HG03521 (cell line): Measurements from ENCODE around the gene TNFAIP8.
"Not testable (repeated sequence)": the region's sequence is repeated elsewhere in the genome, so short reads cannot be mapped to it uniquely, and the experiment has no call there.

ENCODE experiments used
- ATAC-seq: cut with Tn5 transposase; IDR thresholded peaks from one replicate; pipeline ENCODE4 v1.9.1; 2021; ENCODE audit warnings: mild to moderate bottlenecking, moderate library complexity; ENCODE audit not compliant: unreplicated experiment

The TNFAIP8 gene

GRCh38 chr5:119412279-119413227, 56.7 kb downstream of the TNFAIP8 start:
- no peak for ATAC-seq

GRCh38 chr5:119414124-119414734, 58.4 kb downstream of the TNFAIP8 start:
- not testable (repeated sequence) for ATAC-seq

- ATAC-seq, result no peak
Measured at GRCh38 chr5:119417891-119418605, 62.2 kb downstream of the TNFAIP8 start.

GRCh38 chr5:119418606-119419100, 62.8 kb downstream of the TNFAIP8 start:
- ATAC-seq, result no peak

DNA sequence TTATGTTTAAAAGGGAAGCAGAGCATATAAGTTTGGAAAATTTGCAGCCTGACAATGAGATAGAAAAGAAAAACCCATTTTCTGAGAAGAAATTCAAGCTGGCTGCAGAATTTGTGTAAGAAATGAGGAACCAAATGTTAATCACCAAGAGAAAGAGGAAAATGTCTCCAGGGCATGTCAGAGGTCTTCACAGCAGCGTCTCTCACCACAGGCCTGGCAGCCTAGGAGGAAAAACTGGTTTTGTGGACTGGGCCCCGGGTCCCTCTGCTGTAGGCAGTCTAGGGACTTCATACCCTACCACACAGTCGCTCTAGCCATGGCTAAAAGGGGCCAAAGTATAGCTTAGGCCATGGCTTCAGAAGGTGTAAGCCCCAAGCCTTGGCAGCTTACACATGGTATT, 64.3 kb downstream of the TNFAIP8 start:
- no peak for ATAC-seq

GRCh38 chr5:119426057-119426456, 70.2 kb downstream of the TNFAIP8 start:
- no peak for ATAC-seq

GRCh38 chr5:119427060-119427459, 71.2 kb downstream of the TNFAIP8 start:
- no peak for ATAC-seq

- ATAC-seq, result not testable (repeated sequence)
Measured at GRCh38 chr5:119427596-119427995, 71.8 kb downstream of the TNFAIP8 start.

DNA sequence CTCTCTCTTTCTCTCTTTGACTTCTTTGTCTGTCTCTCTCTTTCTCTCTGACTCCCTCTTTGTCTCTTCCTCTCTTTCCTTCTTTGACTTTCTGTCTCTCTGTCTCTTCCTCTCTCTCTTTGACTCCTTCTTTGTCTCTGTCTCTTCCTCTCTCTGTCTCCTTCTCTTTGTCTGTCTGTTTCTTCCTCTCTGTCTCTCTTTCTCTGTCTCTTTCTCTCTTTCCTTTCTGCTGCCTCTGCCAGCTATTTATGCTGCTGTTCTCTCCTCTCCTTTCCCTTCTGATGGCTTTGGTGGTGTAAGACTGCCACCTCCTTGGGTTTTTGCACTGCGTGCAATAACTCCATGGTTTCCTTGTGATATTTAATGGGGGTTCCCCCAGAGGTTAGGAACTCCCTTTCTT, 72.3 kb downstream of the TNFAIP8 start:
- ATAC-seq, result not testable (repeated sequence)

- not testable (repeated sequence) for ATAC-seq
Measured at GRCh38 chr5:119428574-119428973, 72.8 kb downstream of the TNFAIP8 start.

DNA sequence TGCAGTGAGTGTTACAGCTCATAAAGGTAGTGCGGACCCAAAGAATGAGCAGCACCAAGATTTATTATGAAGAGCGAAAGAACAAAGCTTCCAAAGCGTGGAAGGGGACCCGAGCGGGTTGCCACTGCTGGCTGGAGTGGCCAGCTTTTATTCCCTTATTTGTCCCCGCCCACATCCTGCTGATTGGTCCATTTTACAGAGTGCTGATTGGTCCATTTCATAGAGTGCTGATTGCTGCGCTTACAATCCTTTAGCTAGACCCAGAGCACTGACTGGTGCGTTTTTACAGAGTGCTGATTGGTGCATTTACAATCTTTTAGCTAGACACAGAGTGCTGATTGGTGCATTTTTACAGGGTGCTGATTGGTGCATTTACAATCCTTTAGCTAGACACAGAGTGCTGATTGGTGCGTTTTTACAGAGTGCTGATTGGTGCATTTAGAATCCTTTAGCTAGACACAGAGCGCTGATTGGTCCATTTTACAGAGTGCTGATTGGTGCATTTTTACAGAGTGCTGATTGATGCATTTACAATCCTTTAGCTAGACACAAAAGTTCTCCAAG, 76.9 kb downstream of the TNFAIP8 start:
- not testable (repeated sequence) for ATAC-seq

DNA sequence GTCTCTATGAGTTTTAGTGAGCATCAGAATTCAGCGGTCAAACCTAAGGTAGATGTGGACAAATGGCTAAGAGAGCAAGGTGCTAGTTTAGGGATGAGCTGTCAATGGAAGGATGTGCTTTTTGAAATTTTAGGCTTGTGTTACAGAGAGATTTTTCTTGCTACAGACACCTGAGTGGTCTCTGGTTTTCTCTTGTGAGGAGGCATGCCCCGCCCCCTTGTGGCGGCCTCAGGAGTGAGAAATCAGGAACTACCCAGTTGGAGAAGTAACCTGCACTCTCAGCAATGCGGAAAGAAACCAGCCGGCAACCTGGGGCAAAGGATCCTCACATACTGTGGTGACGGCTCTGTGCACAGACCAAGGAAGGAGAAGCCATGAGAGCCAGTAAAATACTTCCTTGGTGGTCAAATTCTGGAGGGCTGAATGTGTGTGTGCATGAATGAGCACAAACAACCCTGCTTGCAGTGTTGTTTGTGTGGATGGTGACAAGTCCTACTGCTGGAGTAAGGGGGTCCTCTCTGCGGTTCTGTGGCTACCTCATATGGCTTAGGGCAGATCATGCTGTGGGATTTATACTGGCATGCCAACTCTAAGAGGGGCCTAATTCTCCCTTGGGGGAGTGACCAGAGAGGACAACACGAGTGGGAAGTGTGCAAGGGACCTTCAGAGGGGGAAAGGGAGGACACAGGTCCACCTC, 79.8 kb downstream of the TNFAIP8 start:
- peak; percentile 76 for ATAC-seq

DNA sequence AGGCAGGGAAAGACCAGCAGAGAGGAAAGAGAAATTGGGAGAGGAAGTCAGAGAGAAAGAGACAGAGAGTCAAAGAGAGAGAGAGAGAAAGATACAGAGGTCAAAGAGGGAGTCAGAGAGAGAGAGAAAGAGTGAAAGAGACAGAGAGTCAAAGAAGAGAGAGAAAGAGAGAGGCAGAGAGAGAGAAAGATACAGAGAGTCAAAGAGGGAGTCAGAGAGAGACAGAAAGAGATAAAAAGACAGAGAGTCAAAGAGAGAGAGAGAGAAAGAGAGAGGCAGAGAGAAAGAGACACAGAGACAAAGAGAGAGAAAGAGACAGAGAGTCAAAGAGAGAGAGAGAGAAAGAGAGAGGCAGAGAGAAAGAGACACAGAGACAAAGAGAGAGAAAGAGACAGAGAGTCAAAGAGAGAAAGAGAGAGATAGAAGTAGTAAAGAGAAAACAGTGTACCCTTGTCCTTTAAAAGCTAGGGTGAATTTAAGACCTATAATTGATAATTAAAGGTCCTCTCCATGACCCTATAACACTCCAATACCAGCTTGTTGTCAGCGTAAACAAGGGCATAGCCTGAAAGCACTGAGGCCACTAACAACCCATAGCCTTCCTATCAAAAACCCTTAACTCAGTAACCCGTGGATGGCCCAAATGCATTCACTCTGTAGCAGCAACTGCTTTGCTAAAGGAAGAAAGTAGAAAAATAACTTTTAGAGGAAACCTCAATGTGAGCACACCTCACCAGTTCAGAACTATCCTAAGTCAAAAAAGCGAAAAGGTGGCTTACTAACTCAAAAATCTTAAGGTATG, 82.2 kb downstream of the TNFAIP8 start:
- not testable (repeated sequence) for ATAC-seq

- not testable (repeated sequence) for ATAC-seq
Measured at GRCh38 chr5:119438587-119438917, 82.7 kb downstream of the TNFAIP8 start.

- ATAC-seq, result no peak
Measured at GRCh38 chr5:119439140-119439631, 83.4 kb downstream of the TNFAIP8 start.

- ATAC-seq, result not testable (repeated sequence)
Measured at GRCh38 chr5:119439632-119440031, 83.8 kb downstream of the TNFAIP8 start.

GRCh38 chr5:119444643-119445042, 88.8 kb downstream of the TNFAIP8 start:
- ATAC-seq, result not testable (repeated sequence)

- ATAC-seq, result no peak
Measured at GRCh38 chr5:119445544-119445943, 89.7 kb downstream of the TNFAIP8 start.
